ENCODE results near the gene RHBDL3.

RHBDL3 gene

DNA sequence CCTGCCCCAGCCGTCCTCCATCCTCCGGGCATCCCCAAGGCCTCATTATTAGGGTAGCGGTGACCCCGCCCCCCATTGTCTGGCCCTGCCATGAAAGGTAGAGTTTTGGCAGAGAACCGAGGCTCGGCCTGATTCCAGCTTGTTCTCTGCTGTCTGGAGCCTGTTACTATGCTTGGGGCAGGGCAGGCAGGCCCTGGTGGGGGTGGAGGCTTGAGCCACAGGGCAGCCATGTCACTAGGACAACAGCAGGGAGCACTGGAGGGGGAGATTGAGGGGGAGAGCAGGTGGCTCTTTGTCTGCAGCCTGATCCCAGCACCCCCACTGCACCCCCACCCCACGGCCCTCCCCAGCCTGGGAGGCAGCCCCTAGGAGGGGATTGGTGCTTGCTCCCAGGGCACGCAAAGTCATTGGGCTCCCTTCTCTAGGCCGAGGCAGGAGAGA lies 15.4 kb downstream of the RHBDL3 start:
- H3K4me3 ChIP-seq (ENCODE audit: low read length): no peak overlapping the region
- no peak for DNase-seq (ENCODE audit: low read depth)
- TF ChIP-seq, protein P1, sequence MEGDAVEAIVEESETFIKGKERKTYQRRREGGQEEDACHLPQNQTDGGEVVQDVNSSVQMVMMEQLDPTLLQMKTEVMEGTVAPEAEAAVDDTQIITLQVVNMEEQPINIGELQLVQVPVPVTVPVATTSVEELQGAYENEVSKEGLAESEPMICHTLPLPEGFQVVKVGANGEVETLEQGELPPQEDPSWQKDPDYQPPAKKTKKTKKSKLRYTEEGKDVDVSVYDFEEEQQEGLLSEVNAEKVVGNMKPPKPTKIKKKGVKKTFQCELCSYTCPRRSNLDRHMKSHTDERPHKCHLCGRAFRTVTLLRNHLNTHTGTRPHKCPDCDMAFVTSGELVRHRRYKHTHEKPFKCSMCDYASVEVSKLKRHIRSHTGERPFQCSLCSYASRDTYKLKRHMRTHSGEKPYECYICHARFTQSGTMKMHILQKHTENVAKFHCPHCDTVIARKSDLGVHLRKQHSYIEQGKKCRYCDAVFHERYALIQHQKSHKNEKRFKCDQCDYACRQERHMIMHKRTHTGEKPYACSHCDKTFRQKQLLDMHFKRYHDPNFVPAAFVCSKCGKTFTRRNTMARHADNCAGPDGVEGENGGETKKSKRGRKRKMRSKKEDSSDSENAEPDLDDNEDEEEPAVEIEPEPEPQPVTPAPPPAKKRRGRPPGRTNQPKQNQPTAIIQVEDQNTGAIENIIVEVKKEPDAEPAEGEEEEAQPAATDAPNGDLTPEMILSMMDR (conservative IDR thresholded peaks at IDR 0.05; ENCODE audit: low read depth, low read length): no peak

DNA sequence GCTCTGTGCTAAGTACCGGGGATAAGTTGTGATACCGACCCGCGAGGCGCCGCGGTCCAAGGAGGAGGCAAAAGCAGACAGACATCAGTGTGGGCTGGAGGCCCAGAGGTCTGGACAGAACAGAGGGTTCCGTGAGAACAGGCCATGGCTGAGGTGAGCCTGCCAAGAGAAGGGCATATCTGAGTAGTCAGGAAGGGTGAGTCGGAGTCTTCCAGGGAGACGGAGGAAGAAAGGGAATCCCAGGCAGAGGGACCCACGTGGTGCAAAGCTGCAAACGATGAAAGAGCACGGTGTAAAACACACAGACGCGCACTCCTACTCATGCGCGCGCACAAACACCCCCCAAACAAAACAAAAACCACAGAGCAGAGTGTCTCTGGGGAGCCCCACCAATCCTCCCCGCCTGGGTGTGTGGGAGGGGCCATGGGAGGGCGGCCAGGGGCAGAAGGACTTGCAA lies 18.1 kb downstream of the RHBDL3 start:
- DNase-seq (ENCODE audit: low read depth): no peak
- no peak overlapping the region for H3K4me3 ChIP-seq (ENCODE audit: low read length)
- TF ChIP-seq, protein P1 (conservative IDR thresholded peaks at IDR 0.05; ENCODE audit: low read depth, low read length): no peak

DNA sequence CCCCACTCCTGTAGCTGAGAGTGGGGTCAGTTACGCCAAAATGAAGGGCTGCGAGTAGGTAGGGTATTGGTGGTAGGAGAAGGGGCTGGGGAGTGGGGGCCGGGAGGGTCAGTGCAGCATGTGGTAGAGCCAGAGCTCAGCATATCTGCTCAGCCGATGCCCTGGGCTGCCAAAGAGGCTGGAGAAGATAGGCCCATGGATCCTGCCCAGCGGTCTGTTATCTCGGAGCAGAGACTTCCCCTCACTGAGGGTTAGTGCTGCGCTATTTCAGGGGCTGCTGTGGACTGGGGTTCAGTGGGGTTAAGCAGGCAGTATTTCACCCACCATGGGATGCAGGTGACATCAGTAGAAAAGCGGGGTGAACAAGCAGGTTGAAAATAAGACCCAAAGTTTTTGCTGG lies 19.7 kb downstream of the RHBDL3 start:
- no peak overlapping the region for H3K4me3 ChIP-seq (ENCODE audit: low read length)
- TF ChIP-seq, protein P1 (conservative IDR thresholded peaks at IDR 0.05; ENCODE audit: low read depth, low read length): no peak
- no peak for DNase-seq (ENCODE audit: low read depth)

DNA sequence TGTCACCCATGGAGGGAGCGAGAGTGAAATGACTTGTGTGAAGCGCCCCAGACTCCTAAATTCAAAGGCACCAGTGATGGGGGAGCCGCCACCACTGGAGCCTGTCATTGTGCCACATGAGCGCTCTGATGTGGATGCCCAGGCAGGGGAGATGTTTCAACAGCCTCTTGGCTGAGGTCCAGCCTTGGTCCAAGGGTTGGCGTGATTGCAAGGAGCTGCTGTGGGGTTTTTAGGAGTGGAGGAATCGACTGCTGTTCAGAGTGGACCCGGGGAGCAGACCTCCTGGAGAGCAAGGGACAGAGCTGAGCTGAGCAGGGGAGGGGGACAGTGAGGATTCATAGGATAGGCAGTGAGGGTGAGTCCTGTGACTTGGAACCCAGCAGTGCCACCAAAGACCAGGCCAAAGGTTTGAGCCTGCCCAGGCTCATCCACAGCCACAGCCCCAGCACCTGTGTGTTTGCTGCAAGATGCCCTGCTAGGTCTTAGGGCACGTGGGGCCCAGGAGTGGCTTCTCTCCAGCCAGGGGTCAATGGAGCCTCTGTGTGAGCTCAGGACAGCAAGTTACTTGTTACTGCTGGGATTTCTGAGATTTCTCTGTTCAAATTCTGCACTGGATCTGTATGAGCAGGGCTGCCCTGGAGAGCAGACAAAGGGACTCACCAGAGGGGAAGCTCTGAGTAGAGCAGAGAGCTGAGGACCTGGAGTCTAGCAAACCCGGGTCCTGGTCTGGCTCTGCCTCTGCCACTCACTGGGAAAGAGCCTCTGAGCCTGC lies 20.3 kb downstream of the RHBDL3 start:
- H3K4me3 ChIP-seq (ENCODE audit: low read length): no peak overlapping the region
- DNase-seq (ENCODE audit: low read depth): no peak
- TF ChIP-seq, protein P1 (conservative IDR thresholded peaks at IDR 0.05; ENCODE audit: low read depth, low read length): no peak

DNA sequence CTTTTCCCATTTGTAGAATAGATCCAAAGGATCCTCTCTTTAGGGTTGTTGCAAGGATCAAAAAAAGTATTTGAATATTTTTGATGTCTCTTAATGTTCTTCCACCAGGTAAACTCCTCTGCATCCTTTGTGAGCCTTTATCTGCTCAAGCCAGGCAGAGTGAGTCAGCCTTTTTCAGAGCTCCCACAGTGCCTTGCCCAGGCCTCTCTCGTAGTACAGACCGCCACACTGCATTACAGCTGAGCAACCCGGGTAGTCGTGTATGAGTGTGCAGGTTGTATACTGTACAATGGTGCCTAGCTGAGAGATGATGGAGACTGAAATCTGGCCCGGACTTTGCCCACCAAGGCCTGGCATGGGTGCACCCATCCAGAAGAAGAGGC lies 20.9 kb downstream of the RHBDL3 start:
- DNase-seq (ENCODE audit: low read depth): no peak
- no peak overlapping the region for H3K4me3 ChIP-seq (ENCODE audit: low read length)
- TF ChIP-seq, protein P1 (conservative IDR thresholded peaks at IDR 0.05; ENCODE audit: low read depth, low read length): no peak

DNA sequence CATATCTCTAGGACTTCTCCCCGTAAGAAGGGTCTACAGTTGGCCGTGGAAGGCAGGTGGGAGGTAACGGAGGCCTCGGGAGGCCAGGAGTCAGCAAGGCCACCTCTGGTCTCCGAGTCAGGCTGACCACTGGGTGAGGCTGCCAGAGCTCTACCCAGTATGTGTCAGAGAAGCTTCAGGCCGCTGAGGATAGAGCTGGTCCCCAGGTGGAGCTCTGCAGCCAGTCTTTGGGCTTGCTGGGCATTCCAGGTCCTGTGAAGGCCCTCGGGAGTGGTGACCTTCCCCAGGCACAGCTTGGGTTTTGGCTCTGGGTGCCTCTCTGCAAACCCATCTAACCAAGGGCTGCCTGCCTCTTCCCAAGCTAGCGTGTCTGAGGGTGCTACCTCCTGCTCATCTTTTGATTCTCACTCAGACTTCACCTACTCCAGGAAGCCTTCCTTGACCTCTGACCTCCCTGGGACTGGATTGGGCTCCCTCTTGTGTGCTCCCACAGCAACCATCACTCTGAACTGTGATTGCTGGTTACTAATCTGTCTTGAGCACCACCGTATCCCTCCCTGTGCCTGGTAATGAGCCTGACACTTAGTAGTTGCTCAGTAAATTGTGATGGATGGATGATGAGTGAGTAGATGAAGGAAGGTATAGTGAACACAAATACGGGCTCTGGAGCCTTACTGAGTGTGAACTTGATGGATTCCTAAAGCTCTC lies 22.3 kb downstream of the RHBDL3 start:
- DNase-seq (ENCODE audit: low read depth): no peak
- TF ChIP-seq, protein P1 (conservative IDR thresholded peaks at IDR 0.05; ENCODE audit: low read depth, low read length): no peak
- H3K4me3 ChIP-seq (ENCODE audit: low read length): no peak overlapping the region

Data from retinal pigment epithelial cell (primary cell).